Lower lobe of right lung (tissue), 2 donors: Measurements from ENCODE around the gene TFAP2C. TPM values are rescaled to one million over a fixed set of nuclear protein-coding genes. Genes with fewer than 3 reads are reported as not detected.

Experiments
- ATAC-seq, 2 donors: fragments of 200-7000 bp; cut with Tn5 transposase; one replicate each; pipeline ENCODE4 v1.9.1; 2020 to 2022; ENCODE audit warnings: mild to moderate bottlenecking in 2 of 2, moderate library complexity in 2 of 2
- DNase-seq: peaks from one replicate; pipeline ENCODE4 v3.0.0-alpha.2; 2020
- H3K27ac ChIP-seq: fragments of 200-600 bp; one replicate; pipeline ENCODE4 v1.8.0; 2022
- H3K27me3 ChIP-seq: fragments of 200-600 bp; one replicate; pipeline ENCODE4 v1.8.0; 2022; ENCODE audit warnings: low read depth
- H3K36me3 ChIP-seq: fragments of 200-600 bp; one replicate; pipeline ENCODE4 v1.8.0; 2022; ENCODE audit warnings: mild to moderate bottlenecking
- H3K4me1 ChIP-seq: fragments of 200-600 bp; one replicate; pipeline ENCODE4 v1.8.0; 2022
- H3K4me3 ChIP-seq: fragments of 200-600 bp; one replicate; pipeline ENCODE4 v1.8.0; 2022; ENCODE audit warnings: mild to moderate bottlenecking
- H3K9me3 ChIP-seq: fragments of 200-600 bp; one replicate; pipeline ENCODE4 v1.8.0; 2022
- CTCF ChIP-seq: fragments of 200-600 bp; IDR thresholded peaks from one replicate; pipeline ENCODE4 v1.8.0; 2022; ENCODE audit warnings: antibody characterized with exemption, mild to moderate bottlenecking
- intact Hi-C: fragments of 100-400 bp; cut with DNase I; formaldehyde crosslinking; loops from one replicate; pipeline ENCODE4 v1.11.0; 2022
- total RNA-seq: library from RNA; stranded (reverse); fragmentation: NEBNext Ultra II Directional; extraction: Animal tissue kit (Norgen Biotek cat#: 25700); gene quantifications from one replicate; pipeline ENCODE4 v1.2.1, GENCODE V29; 2021
- donor health status: DM: no; HTN: yes; CAD: no; lungs with severe emphysema.

Gene TFAP2C
- total RNA-seq, 1 donor from 2014 or later: 4.2 TPM

DNA sequence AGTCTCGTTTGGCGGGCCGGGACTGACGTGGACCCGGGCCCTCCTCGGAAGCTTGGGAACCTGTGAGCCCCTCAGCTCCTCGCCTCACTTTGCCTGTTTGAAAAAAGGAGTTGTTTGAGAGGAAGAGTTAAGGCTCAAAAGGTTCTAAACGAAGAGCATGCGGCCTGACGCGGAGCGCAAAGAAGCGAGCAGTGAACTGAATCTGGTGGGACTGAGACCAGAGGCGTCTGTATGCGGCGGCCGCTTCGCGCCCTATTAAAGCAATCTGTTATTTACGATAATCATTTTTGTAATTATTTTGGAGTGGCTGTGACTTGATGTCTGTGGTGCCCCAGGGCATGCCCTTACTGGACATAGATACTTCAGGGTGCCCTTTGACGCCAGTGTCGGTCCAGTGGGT is 3.3 kb upstream of the TFAP2C start:
- Histone ChIP-seq H3K36me3 (no peaks in the 10 kb centered on the region), H3K4me1 (peaks cover 26% of the 10 kb centered on the region), H3K27me3 (peaks cover 79% of the 10 kb centered on the region), H3K27ac (no peak overlapping the region), H3K4me3 (no peak overlapping the region), H3K9me3 (no peaks in the 10 kb centered on the region)
- no peak for DNase-seq
- TF ChIP-seq CTCF: no peak
- intact Hi-C loops: no loop called here
- ATAC-seq: no peak

- peaks cover 26% of the 10 kb centered on the region for H3K4me1 ChIP-seq
- intact Hi-C loops: no loop called here
- peak; percentile 16 for TF ChIP-seq CTCF
- no peak overlapping the region for H3K27ac ChIP-seq
- no peak overlapping the region for H3K4me3 ChIP-seq
- no peak for ATAC-seq
- no peaks in the 10 kb centered on the region for H3K36me3 ChIP-seq
- peaks cover 86% of the 10 kb centered on the region for H3K27me3 ChIP-seq
- no peak for DNase-seq
- no peaks in the 10 kb centered on the region for H3K9me3 ChIP-seq
Observed at GRCh38 chr20:56626367-56627121, 2.6 kb upstream of the TFAP2C start.

DNA sequence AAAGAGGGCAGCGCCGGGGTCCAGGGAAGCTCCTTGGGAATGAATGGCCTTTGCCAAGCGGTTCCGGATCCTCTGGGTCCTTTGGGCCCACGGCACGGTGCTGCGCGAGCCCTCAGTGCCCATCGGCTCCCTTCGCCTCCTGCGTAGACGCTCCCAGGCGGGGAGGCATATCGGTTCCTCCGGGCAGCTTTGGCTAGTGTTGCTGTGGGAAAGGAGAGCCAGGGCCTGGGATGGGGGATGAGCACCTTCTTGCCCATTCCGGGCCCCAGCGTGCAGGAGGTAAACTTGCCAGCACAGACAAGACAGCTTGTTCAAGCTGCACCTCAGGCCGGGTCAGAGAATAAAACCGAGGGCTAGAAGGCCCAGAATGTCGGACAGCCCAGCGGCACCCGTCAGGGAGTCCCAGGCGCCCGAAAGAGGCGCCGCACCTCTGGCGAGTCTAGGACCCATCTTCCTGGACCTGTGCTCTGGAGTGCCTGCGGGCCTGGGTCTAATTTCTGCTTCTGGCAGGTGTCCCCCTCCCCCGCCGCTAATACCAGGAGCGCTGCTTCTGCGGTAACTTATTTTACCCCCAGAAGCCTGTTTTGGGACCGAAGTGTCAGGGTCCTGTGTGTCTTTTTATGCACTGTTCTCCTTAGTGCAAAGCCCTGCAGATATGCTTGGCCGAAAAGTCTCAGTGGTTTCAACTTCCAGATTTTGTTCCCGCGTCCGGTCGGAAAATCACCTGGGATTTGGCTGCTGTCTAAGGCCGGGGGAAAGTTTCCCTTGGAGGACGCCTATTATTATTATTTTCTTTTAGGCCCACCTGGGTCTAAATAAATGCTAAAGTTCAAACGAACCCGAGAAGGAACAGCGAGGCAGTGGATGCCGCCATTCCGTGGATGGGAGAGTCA is 1.7 kb upstream of the TFAP2C start:
- peak overlapping the region; percentile 64 for H3K4me3 ChIP-seq
- no peak overlapping the region for H3K27ac ChIP-seq
- H3K27me3 ChIP-seq: peaks cover 94% of the 10 kb centered on the region
- no peaks in the 10 kb centered on the region for H3K36me3 ChIP-seq
- H3K4me1 ChIP-seq: peaks cover 26% of the 10 kb centered on the region
- TF ChIP-seq CTCF: no peak
- no peak for ATAC-seq
- intact Hi-C loops: no loop called here
- H3K9me3 ChIP-seq: no peaks in the 10 kb centered on the region
- DNase-seq: no peak

GRCh38 chr20:56628015-56628872 is 862 bp upstream of the TFAP2C start:
- H3K9me3 ChIP-seq: no peaks in the 10 kb centered on the region
- peak; percentile 38 to 47 for ATAC-seq
- no peak for TF ChIP-seq CTCF
- no peak for DNase-seq
- intact Hi-C loops: no loop called here
- H3K27me3 ChIP-seq: peaks cover 98% of the 10 kb centered on the region
- peaks cover 26% of the 10 kb centered on the region for H3K4me1 ChIP-seq
- H3K27ac ChIP-seq: no peak overlapping the region
- no peaks in the 10 kb centered on the region for H3K36me3 ChIP-seq
- H3K4me3 ChIP-seq: peak overlapping the region; percentile 64

DNA sequence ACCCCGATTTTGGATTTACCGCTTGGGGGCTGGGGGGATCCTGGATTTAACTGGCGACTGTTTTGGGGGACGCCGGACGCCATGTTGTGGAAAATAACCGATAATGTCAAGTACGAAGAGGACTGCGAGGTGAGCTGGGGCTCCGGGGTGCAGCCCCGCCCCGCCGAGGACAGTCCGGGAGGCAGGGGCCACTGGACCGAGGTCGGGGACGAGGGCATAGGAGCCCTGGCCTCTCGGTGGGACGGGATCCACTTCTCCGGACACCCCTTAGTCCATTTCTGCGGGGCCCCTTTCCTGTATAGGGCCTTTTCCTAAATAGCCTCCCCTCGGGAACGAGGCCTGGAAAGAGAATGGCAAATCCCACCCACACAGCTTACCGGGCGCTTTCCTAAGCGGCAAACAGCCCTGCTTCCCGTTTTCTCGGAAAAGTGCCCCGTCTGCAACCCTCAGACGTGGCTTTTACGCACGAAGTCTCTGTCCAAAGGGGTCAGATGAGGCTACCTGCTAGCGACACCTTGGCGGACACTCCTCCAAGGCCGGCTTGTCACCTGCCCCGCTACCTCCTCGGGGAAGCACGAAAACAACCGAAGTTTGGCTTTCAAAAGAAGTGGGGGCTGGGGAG is 469 bp downstream of the TFAP2C start:
- TF ChIP-seq CTCF: no peak
- H3K9me3 ChIP-seq: no peaks in the 10 kb centered on the region
- peaks cover 95% of the 10 kb centered on the region for H3K27me3 ChIP-seq
- H3K4me3 ChIP-seq: peak overlapping the region; percentile 64
- intact Hi-C loops: no loop called here
- ATAC-seq (peak in 1 of 2 donors; percentile 18), DNase-seq (no peak)
- peak overlapping the region; percentile 79 for H3K27ac ChIP-seq
- no peaks in the 10 kb centered on the region for H3K36me3 ChIP-seq
- peaks cover 26% of the 10 kb centered on the region for H3K4me1 ChIP-seq
